GM19324 (cell line): ENCODE measurements around the gene KCNK10.

Source experiments
- ATAC-seq: cut with Tn5 transposase; IDR thresholded peaks from one replicate; pipeline ENCODE4 v1.9.1; 2021; ENCODE audit warnings: mild to moderate bottlenecking, moderate library complexity; ENCODE audit not compliant: unreplicated experiment, low FRiP score

KCNK10 gene

GRCh38 chr14:88323086-88323522 lies at the start of gene KCNK10:
TSS of gene KCNK10 (minus strand) at chr14:88323269. CDS start at chr14:88322798, 471 bp downstream.
- ATAC-seq: peak; percentile 11

GRCh38 chr14:88369496-88369895 lies 46.4 kb upstream of the KCNK10 start:
- ATAC-seq: no peak

GRCh38 chr14:88364710-88365413 lies 41.8 kb upstream of the KCNK10 start:
- no peak for ATAC-seq

- ATAC-seq: no peak
Observed at GRCh38 chr14:88363644-88364043, 40.6 kb upstream of the KCNK10 start.

- no peak for ATAC-seq
Observed at GRCh38 chr14:88359500-88359899, 36.4 kb upstream of the KCNK10 start.

GRCh38 chr14:88354358-88354757 lies 31.3 kb upstream of the KCNK10 start:
- ATAC-seq: no peak

GRCh38 chr14:88352698-88353097 lies 29.6 kb upstream of the KCNK10 start:
- ATAC-seq: no peak

- ATAC-seq: no peak
Observed at GRCh38 chr14:88351966-88352691, 29.1 kb upstream of the KCNK10 start.

- no peak for ATAC-seq
Observed at GRCh38 chr14:88348546-88348945, 25.5 kb upstream of the KCNK10 start.

GRCh38 chr14:88346048-88346639 lies 23.1 kb upstream of the KCNK10 start:
- no peak for ATAC-seq

- ATAC-seq: no peak
Observed at GRCh38 chr14:88342980-88343379, 19.9 kb upstream of the KCNK10 start.

- ATAC-seq: no peak
Observed at GRCh38 chr14:88340357-88340756, 17.3 kb upstream of the KCNK10 start.

- no peak for ATAC-seq
Observed at GRCh38 chr14:88333036-88333435, 10.0 kb upstream of the KCNK10 start.

GRCh38 chr14:88327497-88327896 lies 4.4 kb upstream of the KCNK10 start:
- no peak for ATAC-seq

GRCh38 chr14:88326352-88327103 lies 3.5 kb upstream of the KCNK10 start:
- no peak for ATAC-seq

GRCh38 chr14:88325883-88326282 lies 2.8 kb upstream of the KCNK10 start:
- ATAC-seq: no peak

- ATAC-seq: no peak
Observed at GRCh38 chr14:88324930-88325329, 1.9 kb upstream of the KCNK10 start.

GRCh38 chr14:88324491-88324890 lies 1.4 kb upstream of the KCNK10 start:
- ATAC-seq: no peak

- ATAC-seq: peak; percentile 88
Observed at GRCh38 chr14:88323523-88324199, 592 bp upstream of the KCNK10 start.

GRCh38 chr14:88322504-88323085 lies 474 bp downstream of the KCNK10 start:
- ATAC-seq: no peak
